ENCODE measurements around the gene ZACN.
A peak's percentile ranks its signal among the peaks of the same experiment; 100 is the strongest.
"Not testable (repeated sequence)": the region's sequence is repeated elsewhere in the genome, so short reads cannot be mapped to it uniquely, and the experiment has no call there.

Gene ZACN

DNA sequence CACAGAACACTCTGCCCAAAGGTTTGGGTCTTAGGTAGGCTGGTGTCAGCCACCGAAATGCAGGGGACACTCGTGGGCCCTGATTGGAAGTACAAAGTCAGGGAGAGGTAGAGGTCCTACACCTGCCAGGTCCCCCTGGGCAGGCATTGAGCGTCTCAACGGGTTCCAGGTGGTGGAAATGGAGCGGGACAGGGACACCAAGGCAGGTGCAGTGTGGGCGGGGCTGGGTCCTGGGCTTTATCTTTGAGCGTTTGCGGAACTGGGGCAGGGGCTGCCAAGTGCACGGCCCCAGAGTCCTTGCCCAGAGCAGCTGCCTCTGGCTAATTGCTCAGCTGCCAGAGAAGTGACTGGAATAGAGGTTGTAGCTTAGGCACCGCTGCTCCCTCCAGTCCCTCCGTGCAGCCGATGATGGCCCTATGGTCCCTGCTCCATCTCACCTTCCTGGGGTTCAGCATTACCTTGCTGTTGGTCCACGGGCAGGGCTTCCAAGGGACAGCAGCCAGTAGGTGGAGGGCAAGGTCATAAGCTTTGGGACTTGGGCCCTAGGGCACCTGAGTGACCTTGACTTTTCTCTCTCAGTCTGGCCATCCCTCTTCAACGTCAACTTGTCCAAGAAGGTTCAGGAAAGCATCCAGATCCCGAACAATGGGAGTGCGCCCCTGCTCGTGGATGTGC lies at the start of gene ZACN:
ZACN (plus strand) TSS at position 323 of the 675 bp plus-strand sequence; CDS start at position 406, 83 bp downstream.
- no peak for DNase-seq

DNA sequence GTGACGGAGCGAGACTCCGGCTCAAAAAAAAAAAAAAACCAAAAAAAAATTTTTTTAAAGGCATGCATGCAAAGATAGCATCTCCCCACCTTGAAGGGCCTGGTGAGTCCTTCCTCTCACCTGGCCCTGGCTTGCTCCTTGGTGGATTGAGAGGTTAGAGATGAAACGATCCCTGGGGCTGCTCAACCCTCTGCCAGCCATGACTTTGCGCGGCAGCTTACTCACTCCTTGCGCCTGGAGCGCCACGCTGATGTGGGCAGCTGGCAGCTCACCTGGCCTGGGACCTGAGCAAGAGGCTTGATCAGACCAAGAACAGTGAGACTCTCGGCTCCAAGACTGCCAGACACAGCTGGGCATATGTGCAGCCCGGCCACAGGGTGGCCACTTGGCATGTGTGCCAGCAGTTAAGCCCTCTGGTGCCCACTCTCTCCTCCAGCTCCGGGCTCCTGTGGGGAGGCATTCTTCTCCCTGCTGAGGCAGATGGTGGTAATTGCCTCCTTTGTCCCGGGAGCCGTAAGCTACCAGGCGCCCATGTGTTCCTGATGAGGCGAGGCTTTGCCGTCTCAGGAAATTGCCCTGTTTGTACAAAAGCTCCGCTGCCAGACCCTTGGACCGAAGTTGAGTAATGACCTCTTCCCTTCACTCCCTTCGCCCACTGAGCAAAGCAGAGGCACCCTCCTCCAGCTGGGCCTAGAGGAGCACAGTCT lies 46.8 kb upstream of the ZACN start:
- DNase-seq = no peak

DNA sequence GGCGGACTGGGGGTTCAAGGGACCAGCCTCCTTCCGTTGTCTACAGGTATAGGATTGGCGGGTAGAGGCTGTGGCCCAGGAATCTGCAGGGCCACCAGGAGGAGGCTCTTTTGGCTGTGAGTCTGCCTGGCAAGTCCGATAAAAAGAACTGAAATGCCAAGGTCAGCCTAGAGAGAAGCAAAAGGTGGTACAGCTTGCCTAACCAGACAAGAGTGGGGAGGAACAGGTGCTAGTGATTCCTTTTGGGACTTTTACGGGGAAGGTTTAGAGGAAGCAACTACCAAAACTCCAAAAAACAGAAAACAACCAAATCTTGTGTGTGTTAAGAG lies 46.2 kb upstream of the ZACN start:
- DNase-seq = no peak

DNA sequence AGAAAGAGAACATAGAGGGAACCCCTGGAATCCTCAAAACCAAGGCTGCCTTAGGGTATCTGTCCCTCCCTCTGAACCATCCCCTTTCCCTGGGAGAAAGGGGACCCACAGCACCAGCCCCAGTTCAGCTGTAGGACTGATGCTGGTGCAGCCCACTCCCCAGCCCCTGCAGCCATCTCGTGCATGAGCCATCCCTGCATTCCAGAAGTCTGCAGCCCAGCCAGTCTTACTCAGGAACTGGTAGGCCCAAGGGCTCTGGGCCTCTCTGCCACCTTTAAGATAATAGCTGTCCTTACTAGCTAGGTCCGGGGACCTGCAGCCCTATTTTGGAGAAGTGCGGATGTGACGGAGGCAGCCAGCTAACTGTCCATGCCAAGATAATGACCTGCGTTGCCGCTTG lies 45.8 kb upstream of the ZACN start:
- no peak for DNase-seq

DNA sequence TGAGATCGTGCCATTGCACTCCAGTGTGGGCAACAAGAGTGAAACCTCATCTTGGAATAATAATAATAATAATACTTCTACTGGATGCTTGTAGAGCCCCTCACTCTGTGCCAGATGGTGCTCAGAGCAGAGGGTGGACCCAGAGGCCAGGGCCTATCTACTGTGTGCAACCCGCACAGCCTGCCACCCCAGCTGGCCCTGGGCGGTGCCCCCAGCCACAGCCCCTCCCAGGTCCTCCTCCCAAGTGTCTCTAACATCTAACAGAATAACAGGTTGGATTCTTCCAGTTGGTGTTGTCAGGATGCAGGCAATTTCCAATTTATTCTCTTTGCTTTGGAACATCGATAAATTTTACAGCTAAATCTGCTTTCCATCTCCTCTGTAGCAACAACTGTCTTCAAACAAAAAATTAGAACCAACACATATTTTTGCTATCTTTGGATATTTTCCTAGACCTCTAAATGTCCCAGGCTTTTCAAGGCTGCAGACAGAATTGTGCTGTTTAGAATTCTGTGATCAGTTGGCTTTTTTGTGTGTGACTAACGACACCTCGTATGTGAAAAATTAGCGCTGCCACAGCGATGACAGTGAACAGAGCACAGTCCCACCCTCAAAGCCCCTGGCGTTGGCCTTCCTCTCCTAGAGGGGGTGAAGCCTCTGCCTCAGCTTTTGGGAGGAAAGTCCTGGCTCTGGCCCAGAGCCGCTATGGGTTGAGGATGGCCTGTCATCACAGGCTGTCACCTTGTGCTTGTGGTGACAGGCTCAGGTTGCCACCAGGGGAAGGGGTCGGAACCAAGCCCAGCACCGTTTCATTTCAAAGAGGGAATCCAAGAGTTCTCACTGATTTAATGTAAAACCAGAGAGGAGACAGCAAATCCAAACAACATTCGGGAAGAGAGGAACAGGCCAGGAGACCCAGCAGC lies 44.3 kb upstream of the ZACN start:
- DNase-seq = no peak

DNA sequence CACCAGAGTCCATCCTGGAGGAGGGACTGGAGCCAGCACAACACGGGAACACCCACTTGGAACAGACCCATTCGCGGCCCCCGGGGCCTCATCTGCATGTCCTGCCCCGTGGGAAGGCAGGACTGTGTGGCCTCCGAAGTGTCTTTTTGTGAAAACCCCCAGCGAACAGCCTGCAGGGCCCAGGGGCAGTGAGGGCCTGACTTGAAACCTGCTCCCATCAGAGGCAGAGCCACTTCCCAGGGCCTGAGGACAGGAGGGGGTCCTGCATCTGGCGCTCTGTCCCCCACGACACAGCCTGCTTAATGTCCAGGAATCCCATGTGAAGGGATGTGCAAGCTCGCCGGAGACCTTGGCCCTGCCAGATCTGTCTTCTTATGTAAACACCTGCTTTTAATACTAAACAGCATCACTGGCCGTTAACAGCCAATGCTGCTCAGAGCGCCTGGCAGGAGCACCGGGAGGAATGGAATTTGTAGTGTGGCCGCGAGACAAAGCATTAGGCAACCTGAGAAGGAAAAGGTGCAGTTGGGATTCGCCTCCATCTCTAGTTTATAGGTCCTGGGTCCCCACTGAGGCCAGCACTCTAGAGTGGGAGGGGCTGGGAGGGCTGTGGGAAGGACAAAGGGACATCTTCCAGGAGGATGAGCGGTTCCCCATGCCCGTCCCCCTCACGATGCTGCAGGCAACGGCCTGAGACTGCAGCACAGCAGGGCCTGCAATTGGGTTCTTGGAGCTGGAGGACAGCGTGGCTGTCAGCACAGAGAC lies 42.3 kb upstream of the ZACN start:
- DNase-seq = no peak

- DNase-seq = no peak
Observed at GRCh38 chr17:76038050-76038449, 40.9 kb upstream of the ZACN start.

- DNase-seq = no peak
Observed at GRCh38 chr17:76039121-76039520, 39.9 kb upstream of the ZACN start.

DNA sequence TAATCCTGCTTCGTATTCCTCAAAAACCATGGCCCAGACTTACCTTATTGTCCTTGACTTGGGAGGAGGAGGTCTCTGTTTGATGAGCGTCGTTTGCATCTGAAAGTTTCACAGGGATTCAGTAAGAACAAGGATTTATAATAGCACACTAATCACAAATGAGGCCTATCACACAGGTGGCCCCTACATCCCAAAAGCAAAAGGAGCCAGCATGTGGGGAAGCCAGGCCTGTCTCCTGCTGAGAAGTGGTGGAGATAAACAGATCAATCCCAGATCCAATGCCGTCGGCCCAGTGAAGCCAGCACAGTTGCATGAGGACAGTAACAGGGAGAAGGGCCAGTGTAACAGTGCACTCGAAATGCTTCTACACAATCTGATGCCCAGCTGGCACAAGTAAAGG lies 38.6 kb upstream of the ZACN start:
- no peak for DNase-seq

GRCh38 chr17:76042868-76043267 lies 36.1 kb upstream of the ZACN start:
- not testable (repeated sequence) for DNase-seq

DNA sequence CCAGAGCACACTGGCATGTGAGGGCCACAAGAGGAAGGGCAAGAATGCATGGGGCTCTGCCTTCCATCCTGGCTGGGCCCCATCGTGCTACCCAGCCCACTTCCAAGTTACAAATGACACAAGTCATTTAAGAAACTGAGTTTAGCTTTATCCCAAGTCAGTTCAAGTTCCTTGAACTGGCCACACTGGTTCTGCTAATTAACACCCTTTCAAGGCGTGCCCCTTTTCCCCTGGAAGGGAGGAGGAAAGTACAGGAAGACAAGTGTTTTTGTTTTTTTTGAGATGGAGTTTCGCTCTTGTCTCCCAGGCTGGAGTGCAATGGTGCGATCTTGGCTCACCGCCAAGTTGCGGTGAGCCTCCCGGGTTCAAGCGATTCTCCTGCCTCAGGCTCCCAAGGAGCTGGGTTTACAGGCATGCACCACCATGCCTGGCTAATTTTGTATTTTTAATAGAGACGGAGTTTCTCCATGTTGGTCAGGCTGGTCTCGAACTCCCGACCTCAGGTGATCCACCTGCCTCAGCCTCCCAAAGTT lies 34.4 kb upstream of the ZACN start:
- not testable (repeated sequence) for DNase-seq

DNA sequence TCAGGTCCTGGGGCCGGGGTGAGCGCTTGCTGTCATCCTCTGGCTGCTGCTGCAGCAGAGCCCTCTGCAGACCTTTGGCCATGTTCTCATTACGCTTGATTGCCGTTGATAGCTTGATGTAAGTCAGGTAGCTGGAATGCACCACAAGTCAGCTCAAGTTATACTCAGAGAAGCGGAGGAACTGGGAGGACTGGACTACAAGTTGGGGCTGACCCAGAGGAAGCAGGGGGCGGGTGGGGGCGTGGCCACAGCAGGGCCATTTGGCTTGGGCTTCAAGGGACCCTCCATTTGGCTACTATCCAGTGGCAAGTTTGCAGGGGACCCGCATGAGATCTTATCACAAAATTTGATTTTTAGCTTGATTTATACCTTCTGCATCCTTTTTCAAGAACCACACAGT lies 32.9 kb upstream of the ZACN start:
- DNase-seq = no peak

DNA sequence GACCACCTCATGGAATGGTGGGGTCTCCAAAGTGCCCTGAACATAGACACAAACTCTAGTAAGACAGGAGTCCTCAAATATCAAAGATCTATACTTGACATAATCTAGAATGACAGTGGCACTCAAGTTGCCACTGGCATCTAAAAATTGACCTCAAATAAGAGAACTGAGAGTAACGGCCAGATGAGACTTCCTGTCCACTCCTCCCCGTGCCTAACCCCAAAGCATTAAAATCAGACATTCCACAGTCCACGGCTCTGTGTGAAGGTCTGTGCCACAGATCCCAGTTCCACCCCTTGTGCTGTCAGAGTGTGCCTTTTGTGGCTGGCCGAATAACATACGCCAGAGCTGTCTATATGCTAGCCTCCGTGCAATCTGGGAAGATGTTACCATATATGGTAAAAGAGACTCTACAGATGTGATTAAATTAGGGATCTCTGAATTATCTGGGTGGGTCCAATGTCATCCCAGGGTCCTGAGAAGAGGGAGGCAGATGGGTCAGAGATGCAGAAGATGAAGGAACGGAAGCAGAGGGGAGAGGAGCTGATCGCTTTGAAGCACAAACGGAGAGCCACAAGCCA lies 30.9 kb upstream of the ZACN start:
- no peak for DNase-seq

GRCh38 chr17:76048711-76049110 lies 30.3 kb upstream of the ZACN start:
- no peak for DNase-seq

DNA sequence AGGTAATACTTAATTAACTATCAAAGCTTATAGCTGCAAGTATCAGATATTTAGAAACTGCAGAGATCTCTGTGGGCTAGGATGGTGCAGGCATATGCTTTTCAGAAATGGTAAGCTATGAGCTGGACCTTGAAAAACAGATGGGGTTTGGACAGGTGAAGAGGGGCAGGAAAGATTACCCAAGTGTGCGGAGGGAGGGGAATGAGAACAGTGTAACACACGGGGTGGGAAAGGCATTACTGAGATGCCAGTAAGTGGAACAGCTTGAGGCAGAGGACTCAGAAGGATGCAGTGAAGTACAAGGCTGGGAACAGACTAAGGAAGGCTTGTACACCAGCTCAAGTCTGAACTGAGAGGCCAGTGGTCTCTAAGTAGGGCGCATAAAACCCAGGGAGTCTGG lies 29.7 kb upstream of the ZACN start:
- DNase-seq = no peak

GRCh38 chr17:76049836-76050537 lies 29.0 kb upstream of the ZACN start:
- peak; percentile 48 for DNase-seq

GRCh38 chr17:76050538-76051467 lies 28.2 kb upstream of the ZACN start:
- DNase-seq = no peak

- no peak for DNase-seq
Observed at GRCh38 chr17:76051561-76051960, 27.4 kb upstream of the ZACN start.

DNA sequence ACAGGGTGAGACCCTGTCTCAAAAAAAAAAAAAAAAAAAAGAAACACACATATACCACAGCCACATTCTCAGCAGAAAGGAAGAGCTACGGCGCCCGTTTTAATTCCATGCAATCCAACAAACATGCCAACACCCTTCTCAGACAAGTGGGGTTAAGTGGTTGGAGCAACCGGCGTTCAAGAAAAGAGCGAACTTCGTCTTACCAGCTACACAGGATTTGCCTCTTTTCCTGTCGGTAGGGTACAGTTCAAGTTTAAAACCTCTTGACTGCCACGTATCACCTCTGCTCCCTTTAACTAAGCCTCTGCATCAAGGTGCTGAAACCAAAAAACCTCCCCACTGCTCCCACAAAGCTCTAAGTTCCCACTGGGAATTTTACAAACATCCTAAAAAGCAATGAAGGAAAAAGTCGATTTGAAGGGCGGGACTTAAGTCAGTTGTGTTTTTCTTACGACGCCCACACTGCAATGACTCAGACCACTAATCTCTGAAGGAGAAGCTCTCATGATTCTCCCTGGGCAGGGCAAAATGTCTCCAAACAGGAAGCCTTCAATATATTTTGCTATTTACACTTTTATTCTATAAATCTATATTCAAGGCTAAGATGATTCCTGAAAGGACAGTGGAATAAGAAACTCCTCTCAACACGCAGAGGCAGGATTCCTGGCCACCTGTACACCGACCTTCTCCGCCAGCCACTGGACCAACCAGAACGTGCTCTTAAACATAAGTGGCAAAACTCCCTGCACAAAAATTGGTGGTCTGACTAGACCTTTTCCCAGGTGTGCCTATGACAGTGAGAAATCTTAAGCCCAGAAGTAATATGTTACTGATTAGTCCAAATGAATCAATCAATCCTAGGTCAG lies 25.5 kb upstream of the ZACN start:
- no peak for DNase-seq

- DNase-seq = no peak
Observed at GRCh38 chr17:76054112-76054476, 24.9 kb upstream of the ZACN start.
